Stomach (tissue), 4 donors: ENCODE data around the gene SEC22A.

ENCODE experiments used
- CTCF ChIP-seq, 7 experiments: fragments of 450-650 bp in 4 of 7; fragments of 200-600 bp in 3 of 7; sonication (generic) in 3 of 7; IDR thresholded peaks; one replicate each; pipeline ENCODE4 v1.5.1; 2016 to 2019; ENCODE audit warnings: antibody characterized with exemption in 7 of 7, control low read depth in 2 of 7, mild to moderate bottlenecking in 1 of 7
- EP300 ChIP-seq: sonication (generic); formaldehyde crosslinking; IDR thresholded peaks from one replicate; pipeline ENCODE4 v1.6.1; 2017; ENCODE audit warnings: antibody characterized with exemption
- POLR2A ChIP-seq, 4 donors: fragments of 450-650 bp; IDR thresholded peaks; one replicate each; pipeline ENCODE4 v1.6.1; 2016; ENCODE audit warnings: antibody characterized with exemption in 4 of 4, control low read depth in 2 of 4, mild to moderate bottlenecking in 1 of 4, moderate library complexity in 1 of 4

DNA sequence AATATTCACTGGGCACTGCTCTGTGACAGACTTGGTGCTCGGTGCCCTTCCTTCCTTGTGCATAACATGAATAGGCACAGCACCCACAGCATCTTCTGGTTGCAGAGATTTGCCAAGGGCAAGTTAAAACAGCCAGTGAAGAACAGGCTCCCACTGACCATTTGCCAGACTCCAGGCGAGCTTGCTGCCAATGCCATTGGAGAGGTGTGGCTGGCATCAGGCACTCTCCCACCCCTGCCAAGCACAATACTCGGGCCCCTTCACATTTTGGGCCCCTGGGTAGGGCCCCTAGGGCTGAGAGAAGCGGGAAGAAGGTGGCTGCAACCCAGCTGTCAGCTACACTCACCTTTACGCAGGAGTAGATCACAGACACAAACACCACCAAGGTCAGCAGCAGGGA is 112.1 kb downstream of the SEC22A start:
- no peak for TF ChIP-seq CTCF (IDR thresholded peaks at IDR 0.05)
- no peak for TF ChIP-seq EP300
- TF ChIP-seq POLR2A (IDR thresholded peaks at IDR 0.05), result no peak
